ENCODE results near the gene ROBO2. TPM values are rescaled to one million over a fixed set of nuclear protein-coding genes. Genes with fewer than 3 reads are reported as not detected.

Gene ROBO2
- total and polyA plus RNA-seq, 4 donors: 0.30 to 72.4 (median 3.3) TPM

GRCh38 chr3:77203851-77204250, 164.0 kb downstream of the ROBO2 start:
- H3K4me1 ChIP-seq (ENCODE audit: control insufficient read depth in 5 of 5, insufficient read depth in 5 of 5, low read length in 5 of 5): no peaks in the 10 kb centered on the region
- no peak overlapping the region for H3K4me3 ChIP-seq
- H3K27me3 ChIP-seq (ENCODE audit: control insufficient read depth in 3 of 3, insufficient read depth in 3 of 3, low read length in 2 of 3): no peaks in the 10 kb centered on the region
- no peak for ATAC-seq (ENCODE audit: insufficient read depth, low FRiP score)
- H3K9ac ChIP-seq (ENCODE audit: insufficient read depth in 1 of 2, low read length in 2 of 2): no peak overlapping the region
- H3K9me3 ChIP-seq (ENCODE audit: control insufficient read depth in 4 of 4, insufficient read depth in 3 of 4, low read length in 3 of 4): no peaks in the 10 kb centered on the region
- no peak for DNase-seq
- H3K36me3 ChIP-seq (ENCODE audit: control insufficient read depth in 4 of 4, insufficient read depth in 4 of 4, low read length in 4 of 4): no peaks in the 10 kb centered on the region
- no peak overlapping the region for H3K27ac ChIP-seq (ENCODE audit: low read depth in 1 of 2, low read length in 1 of 2)
- TF ChIP-seq CTCF (IDR thresholded peaks at IDR 0.05; ENCODE audit: control extremely low read depth, extremely low read depth): no peak

GRCh38 chr3:77204788-77205187, 164.9 kb downstream of the ROBO2 start:
- Histone ChIP-seq H3K27ac (ENCODE audit: low read depth in 1 of 2, low read length in 1 of 2) (no peak overlapping the region), H3K27me3 (ENCODE audit: control insufficient read depth in 3 of 3, insufficient read depth in 3 of 3, low read length in 2 of 3) (no peaks in the 10 kb centered on the region), H3K9ac (ENCODE audit: insufficient read depth in 1 of 2, low read length in 2 of 2) (no peak overlapping the region), H3K4me3 (no peak overlapping the region), H3K9me3 (ENCODE audit: control insufficient read depth in 4 of 4, insufficient read depth in 3 of 4, low read length in 3 of 4) (no peaks in the 10 kb centered on the region), H3K4me1 (ENCODE audit: control insufficient read depth in 5 of 5, insufficient read depth in 5 of 5, low read length in 5 of 5) (no peaks in the 10 kb centered on the region), H3K36me3 (ENCODE audit: control insufficient read depth in 4 of 4, insufficient read depth in 4 of 4, low read length in 4 of 4) (no peaks in the 10 kb centered on the region)
- no peak for TF ChIP-seq CTCF (IDR thresholded peaks at IDR 0.05; ENCODE audit: control extremely low read depth, extremely low read depth)
- 78 to 83% methylated on average over 11 of the region's 11 CpGs for WGBS, 2 donors
- DNase-seq (no peak), ATAC-seq (ENCODE audit: insufficient read depth, low FRiP score) (no peak)

GRCh38 chr3:77207753-77208152, 167.9 kb downstream of the ROBO2 start:
- no peaks in the 10 kb centered on the region for H3K36me3 ChIP-seq (ENCODE audit: control insufficient read depth in 4 of 4, insufficient read depth in 4 of 4, low read length in 4 of 4)
- H3K4me3 ChIP-seq: no peak overlapping the region
- H3K9me3 ChIP-seq (ENCODE audit: control insufficient read depth in 4 of 4, insufficient read depth in 3 of 4, low read length in 3 of 4): no peaks in the 10 kb centered on the region
- no peaks in the 10 kb centered on the region for H3K4me1 ChIP-seq (ENCODE audit: control insufficient read depth in 5 of 5, insufficient read depth in 5 of 5, low read length in 5 of 5)
- H3K9ac ChIP-seq (ENCODE audit: insufficient read depth in 1 of 2, low read length in 2 of 2): no peak overlapping the region
- 89 to 92% methylated on average over 8 of the region's 8 CpGs for WGBS, 2 donors
- DNase-seq: no peak
- no peak for ATAC-seq (ENCODE audit: insufficient read depth, low FRiP score)
- no peaks in the 10 kb centered on the region for H3K27me3 ChIP-seq (ENCODE audit: control insufficient read depth in 3 of 3, insufficient read depth in 3 of 3, low read length in 2 of 3)
- no peak overlapping the region for H3K27ac ChIP-seq (ENCODE audit: low read depth in 1 of 2, low read length in 1 of 2)
- TF ChIP-seq CTCF (IDR thresholded peaks at IDR 0.05; ENCODE audit: control extremely low read depth, extremely low read depth): no peak

GRCh38 chr3:77222701-77223100, 182.8 kb downstream of the ROBO2 start:
- Histone ChIP-seq H3K9ac (ENCODE audit: insufficient read depth in 1 of 2, low read length in 2 of 2) (no peak overlapping the region), H3K9me3 (ENCODE audit: control insufficient read depth in 4 of 4, insufficient read depth in 3 of 4, low read length in 3 of 4) (no peaks in the 10 kb centered on the region), H3K4me3 (no peak overlapping the region), H3K27ac (ENCODE audit: low read depth in 1 of 2, low read length in 1 of 2) (no peak overlapping the region), H3K27me3 (ENCODE audit: control insufficient read depth in 3 of 3, insufficient read depth in 3 of 3, low read length in 2 of 3) (no peaks in the 10 kb centered on the region), H3K36me3 (ENCODE audit: control insufficient read depth in 4 of 4, insufficient read depth in 4 of 4, low read length in 4 of 4) (no peaks in the 10 kb centered on the region), H3K4me1 (ENCODE audit: control insufficient read depth in 5 of 5, insufficient read depth in 5 of 5, low read length in 5 of 5) (no peaks in the 10 kb centered on the region)
- ATAC-seq (ENCODE audit: insufficient read depth, low FRiP score) (no peak), DNase-seq (no peak)
- WGBS, 2 donors: 83 to 84% methylated on average over 3 of the region's 3 CpGs
- TF ChIP-seq CTCF (IDR thresholded peaks at IDR 0.05; ENCODE audit: control extremely low read depth, extremely low read depth): no peak
